Measurements from ENCODE around the gene AARS1.
"Not testable (repeated sequence)": the region's sequence is repeated elsewhere in the genome, so short reads cannot be mapped to it uniquely, and the experiment has no call there.

AARS1 gene

DNA sequence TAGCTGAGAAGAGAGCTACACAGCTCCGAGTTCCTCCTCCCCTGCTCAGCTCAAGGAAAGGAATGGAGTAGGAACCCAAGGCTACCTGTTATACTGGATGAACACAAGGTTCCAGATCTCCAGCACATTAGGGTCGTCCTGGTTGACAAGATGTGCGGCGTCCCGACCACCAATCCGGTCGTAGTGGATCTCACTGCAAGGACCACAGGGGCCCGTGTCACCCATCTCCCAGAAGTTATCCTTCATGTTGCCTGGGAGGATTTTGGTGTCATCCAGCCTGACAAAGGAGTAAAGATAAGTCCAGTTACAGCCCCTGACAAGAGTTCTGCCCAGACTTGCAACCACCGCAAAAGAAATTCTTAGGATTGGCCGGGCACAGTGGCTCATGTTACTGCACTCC, 17.6 kb downstream of the AARS1 start:
- no peak for DNase-seq (ENCODE audit: low read depth in 2 of 2)

DNA sequence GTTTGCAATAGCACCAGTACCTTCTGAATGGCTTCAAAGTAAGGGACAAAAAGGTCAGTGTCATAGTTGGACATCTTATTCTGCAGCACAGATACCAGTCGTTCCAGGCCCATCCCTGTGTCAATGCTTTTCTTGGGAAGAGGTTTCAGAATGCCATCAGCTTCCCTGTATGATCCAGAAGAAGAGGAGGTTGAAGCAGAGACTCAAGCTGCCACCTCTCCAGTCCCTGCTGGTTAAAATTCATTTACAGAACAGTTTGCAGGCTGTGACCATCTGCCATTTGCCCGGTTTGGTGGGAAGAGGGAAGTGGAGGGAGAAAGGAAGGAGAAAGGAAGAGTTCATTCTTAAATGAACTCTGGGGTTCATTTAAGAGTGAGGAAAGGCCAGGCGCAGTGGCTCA, 19.1 kb downstream of the AARS1 start:
- no peak for DNase-seq (ENCODE audit: low read depth in 2 of 2)

DNA sequence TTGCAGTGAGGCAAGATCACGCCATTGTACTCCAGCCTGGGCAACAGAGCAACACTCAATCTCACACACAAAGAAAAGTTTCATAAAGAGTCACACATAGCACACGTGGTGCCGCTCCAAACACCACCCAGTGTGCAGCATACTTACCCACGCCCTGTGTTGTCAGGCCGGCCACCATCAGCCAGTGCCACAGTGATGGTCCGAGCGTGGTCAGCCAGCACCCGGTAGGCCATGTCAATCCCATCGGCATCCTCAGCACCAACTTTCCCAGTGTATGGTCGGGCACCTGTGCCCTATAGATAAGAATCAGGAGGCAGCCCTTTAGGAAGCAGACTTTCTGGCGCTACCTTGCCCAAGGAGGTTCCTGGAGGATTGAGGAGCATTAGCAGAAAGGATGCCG, 19.8 kb downstream of the AARS1 start:
- no peak for DNase-seq (ENCODE audit: low read depth in 2 of 2)

DNA sequence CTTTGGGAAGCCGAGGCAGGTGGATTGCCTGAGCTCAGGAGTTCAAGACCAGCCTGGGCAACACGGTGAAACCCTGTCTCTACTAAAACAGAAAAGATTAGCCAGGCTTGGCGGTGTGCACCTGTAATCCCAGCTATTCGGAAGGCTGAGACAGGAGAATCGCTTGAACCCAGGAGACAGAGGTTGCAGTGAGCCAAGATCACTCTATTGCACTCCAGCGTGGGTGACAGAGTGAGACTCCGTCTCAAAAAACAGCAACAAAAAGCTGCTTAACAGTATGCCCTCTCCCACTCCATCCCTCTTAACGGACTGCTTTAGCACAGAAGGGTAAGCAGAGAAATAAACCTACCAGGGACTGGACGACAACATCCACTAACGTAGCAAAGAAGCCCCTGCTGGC, 21.4 kb downstream of the AARS1 start:
- not testable (repeated sequence) for DNase-seq (ENCODE audit: low read depth in 2 of 2)

DNA sequence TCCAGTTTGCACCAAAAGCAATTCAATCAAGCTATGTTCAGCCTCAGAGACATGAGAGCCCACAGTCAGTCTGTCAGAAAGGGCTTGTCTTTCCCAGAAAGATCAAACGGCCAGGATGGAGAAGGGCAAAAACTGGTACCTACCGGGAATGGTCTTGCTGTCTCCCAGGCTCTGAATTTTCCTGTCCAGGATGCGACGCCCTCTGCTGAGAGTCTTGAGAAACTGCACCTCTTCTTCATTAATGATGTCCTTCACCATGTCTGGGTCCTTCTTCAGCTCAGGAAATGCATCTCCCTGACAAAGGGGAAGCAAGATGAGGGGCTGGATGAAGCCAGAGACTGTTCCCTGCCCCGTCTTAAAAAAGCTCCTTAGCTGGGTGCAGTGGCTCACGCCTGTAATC, 21.8 kb downstream of the AARS1 start:
- DNase-seq (ENCODE audit: low read depth in 2 of 2) = no peak

- not testable (repeated sequence) for DNase-seq (ENCODE audit: low read depth in 2 of 2)
Measured at GRCh38 chr16:70259903-70260302, 29.4 kb downstream of the AARS1 start.

- no peak for DNase-seq (ENCODE audit: low read depth in 2 of 2)
Measured at GRCh38 chr16:70258946-70259345, 30.4 kb downstream of the AARS1 start.

DNA sequence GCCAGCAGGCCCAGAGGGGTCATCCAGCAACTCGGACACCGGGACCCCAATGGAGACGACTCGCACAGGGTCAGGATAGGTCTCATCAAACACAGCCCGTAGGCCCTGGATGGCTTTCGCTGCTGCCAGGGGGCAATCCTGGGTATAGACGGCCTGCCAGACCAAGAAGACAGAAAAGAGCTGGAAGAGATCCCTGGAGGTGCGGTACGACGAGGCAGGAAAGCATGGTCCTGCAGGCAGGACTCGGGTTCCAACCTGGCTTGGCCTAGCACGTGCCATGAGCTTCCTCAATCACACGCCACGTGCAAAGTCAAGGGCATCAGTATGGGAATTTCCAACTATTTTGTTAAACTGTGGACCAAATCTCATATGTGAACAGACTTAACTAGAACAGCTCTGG, 31.2 kb downstream of the AARS1 start:
- no peak for DNase-seq (ENCODE audit: low read depth in 2 of 2)

GRCh38 chr16:70257391-70257790, 31.9 kb downstream of the AARS1 start:
- no peak for DNase-seq (ENCODE audit: low read depth in 2 of 2)

DNA sequence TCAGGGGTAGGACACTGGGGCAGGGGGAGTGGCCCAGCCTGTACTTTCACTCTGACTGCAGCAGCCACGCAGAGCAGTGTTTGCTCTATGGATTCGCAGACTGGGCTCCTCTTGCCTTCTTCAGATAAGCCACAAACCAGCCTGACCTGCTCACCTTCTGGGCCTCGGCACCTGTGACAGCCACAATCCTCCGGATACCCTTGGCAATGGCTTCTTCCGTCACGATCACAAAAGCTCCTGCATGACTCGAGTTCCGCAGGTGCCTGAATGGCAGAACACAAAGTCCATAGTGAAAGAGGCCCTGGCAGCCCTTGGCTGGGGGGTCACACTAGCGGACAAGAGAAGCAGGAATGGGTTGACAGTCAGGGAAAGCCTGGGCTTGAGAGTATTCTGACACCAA, 33.7 kb downstream of the AARS1 start:
- no peak for DNase-seq (ENCODE audit: low read depth in 2 of 2)

GRCh38 chr16:70254965-70255286, 34.4 kb downstream of the AARS1 start:
- no peak for DNase-seq (ENCODE audit: low read depth in 2 of 2)

DNA sequence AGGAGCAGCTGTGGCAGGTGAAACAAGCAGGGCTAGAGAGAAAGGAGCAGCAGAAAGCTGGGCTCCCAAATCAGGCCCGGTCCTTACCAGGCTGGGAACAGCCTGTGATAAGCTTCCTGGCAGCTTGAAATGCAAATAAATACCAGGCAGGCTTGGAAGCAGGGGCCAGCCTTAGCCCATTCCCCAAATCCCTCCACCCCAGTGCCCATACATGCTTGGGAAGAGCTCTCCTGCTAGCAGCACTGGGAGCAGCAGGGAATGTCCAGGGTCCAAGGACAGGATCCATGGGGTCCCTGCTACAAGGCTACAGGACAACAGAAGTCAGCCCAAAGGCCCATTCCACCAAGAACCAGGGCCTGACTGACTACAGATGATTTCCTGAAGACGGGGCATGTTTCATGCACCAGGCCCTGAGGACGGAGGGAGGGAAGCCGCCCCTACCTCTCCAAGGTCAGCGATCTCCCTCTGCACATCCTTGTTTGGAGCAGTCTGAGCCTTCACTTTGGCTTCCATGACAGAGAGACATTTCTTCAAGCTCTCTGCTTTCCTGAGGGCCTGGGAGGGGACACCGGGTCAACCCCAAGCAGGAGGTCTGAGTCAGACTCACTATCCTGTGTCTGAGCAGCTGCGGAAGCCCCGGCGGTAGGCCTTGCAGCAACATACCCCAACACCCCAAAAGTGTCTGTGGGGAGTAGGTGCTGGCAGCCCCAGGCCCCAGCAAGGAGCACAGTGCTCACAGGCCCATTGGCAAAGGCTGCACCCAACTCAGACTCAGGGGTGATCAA, 34.9 kb downstream of the AARS1 start:
- DNase-seq (ENCODE audit: low read depth in 2 of 2) = no peak

GRCh38 chr16:70253291-70254106, 35.8 kb downstream of the AARS1 start:
- DNase-seq (ENCODE audit: low read depth in 2 of 2) = peak in 1 of 2 donors; percentile 20

DNA sequence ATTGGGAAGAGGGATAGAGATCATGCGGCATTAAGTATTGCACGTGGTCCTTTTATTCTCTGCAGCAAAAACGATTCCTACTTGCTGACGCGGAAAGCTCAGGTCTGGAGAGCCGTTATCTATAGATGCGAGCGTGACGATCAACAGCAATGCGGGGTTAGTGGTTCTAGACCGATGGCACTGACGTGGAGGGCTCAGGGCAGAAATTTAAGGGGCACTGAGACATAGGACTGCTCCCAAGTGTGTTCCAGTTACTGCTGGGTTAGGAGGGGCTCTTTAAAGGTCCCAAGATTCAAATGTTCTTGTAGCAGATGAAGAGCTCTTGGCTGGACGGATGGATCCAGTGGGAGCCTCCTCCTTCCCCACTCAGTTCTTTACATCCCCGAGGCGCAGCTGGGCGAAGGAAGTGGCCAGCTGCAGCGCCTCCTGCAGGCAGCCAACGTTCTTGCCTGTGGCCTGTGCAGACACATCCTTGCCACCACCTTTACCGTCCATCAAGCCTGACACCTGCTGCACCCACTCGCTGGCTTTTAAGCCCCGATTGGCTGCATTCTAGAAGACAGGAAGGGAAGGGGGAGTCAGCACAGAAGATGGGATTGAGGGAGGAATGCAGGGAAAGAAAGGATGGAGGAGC, 36.8 kb downstream of the AARS1 start:
- no peak for DNase-seq (ENCODE audit: low read depth in 2 of 2)

GRCh38 chr16:70251629-70252354, 37.5 kb downstream of the AARS1 start, which contains the start of gene EXOSC6:
EXOSC6 (minus strand) TSS chr16:70251940; CDS start chr16:70251900, 40 bp downstream.
- peak; percentile 81 to 82 for DNase-seq (ENCODE audit: low read depth in 2 of 2)

GRCh38 chr16:70250748-70251628, 38.3 kb downstream of the AARS1 start:
- DNase-seq (ENCODE audit: low read depth in 2 of 2) = peak in 1 of 2 donors; percentile 25

DNA sequence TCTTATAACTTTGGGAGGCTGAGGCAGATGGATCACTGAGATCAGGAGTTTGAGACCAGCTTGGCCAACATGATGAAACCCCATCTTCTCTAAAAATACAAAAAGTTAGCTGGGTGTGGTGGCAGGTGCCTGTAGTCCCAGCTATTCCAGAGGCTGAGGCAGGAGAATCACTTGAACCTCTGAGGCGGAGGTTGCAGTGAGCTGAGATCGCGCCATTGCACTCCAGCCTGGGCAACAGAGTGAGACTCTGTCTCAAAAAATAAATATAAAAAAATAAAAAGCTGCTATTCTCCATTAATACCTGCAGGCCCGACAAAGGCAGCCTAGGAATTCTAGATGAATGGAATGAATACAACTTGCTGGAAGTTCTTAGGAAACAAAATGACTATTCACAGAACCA, 39.6 kb downstream of the AARS1 start:
- DNase-seq (ENCODE audit: low read depth in 2 of 2) = not testable (repeated sequence)

GRCh38 chr16:70238773-70239172, 50.5 kb downstream of the AARS1 start:
- DNase-seq (ENCODE audit: low read depth in 2 of 2) = not testable (repeated sequence)

DNA sequence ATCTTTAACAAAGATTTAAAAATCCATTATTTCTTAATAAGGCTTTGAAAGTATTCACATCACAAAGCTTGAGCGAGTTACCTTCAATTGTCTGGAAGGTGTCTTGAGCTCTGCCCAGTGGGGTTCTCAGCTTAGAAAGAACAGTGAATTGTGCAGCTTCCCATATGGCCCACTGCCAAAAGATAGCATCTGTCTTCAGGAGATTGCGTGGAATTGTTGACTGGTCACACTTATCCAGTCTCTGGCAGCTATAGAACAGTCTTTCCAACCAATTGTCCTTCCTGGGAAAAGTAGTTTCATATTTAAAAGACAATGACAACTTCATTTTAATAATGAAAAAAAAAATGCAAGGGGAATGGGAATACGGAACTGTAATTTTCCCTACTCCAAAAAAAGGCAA, 57.5 kb downstream of the AARS1 start:
- not testable (repeated sequence) for DNase-seq (ENCODE audit: low read depth in 2 of 2)

- DNase-seq (ENCODE audit: low read depth in 2 of 2) = not testable (repeated sequence)
Measured at GRCh38 chr16:70226024-70226423, 63.3 kb downstream of the AARS1 start.

GRCh38 chr16:70225430-70225829, 63.9 kb downstream of the AARS1 start:
- DNase-seq (ENCODE audit: low read depth in 2 of 2) = not testable (repeated sequence)

All from activated CD4-positive, alpha-beta T cell treated with anti-CD3 and anti-CD28 coated beads for 24 hours (primary cell).